Peyer's patch (tissue), 4 donors: ENCODE data around the gene ZFP64.

Experiments used
- CTCF ChIP-seq, 6 experiments: fragments of 450-650 bp in 4 of 6; fragments of 200-600 bp in 2 of 6; sonication (generic) in 1 of 6; IDR thresholded peaks; one replicate each; pipeline ENCODE4 v1.5.1; 2017 to 2019; ENCODE audit warnings: antibody characterized with exemption in 6 of 6, mild to moderate bottlenecking in 3 of 6, moderate library complexity in 1 of 6
- POLR2A ChIP-seq, 2 donors: fragments of 450-650 bp; IDR thresholded peaks; one replicate each; pipeline ENCODE4 v1.5.1; 2017; ENCODE audit warnings: antibody characterized with exemption in 2 of 2, mild to moderate bottlenecking in 2 of 2, moderate library complexity in 2 of 2

- TF ChIP-seq CTCF (IDR thresholded peaks at IDR 0.05): peak; percentile 41 to 71 (median 65)
- TF ChIP-seq POLR2A (IDR thresholded peaks at IDR 0.05): no peak
Observed at GRCh38 chr20:52150440-52151258, 40.9 kb downstream of the ZFP64 start.
